ENCODE measurements around the gene ABHD8.

- TF ChIP-seq CTCF (IDR thresholded peaks at IDR 0.05) (no peak), POLR2A (IDR thresholded peaks at IDR 0.05) (no peak)
These were observed 48.7 kb upstream of the ABHD8 start for GRCh38 chr19:17351815-17352435.

Data from heart left ventricle (tissue), 13 donors.